T-helper 17 cell (primary cell): ENCODE results near the gene BEST3. TPM values are rescaled to one million over a fixed set of nuclear protein-coding genes. Genes with fewer than 3 reads are reported as not detected.
"Not testable (repeated sequence)": the region's sequence is repeated elsewhere in the genome, so short reads cannot be mapped to it uniquely, and the experiment has no call there.

Experiments used
- ATAC-seq: fragments of 150-1000 bp; cut with Tn5 transposase; 2 replicates; pipeline ENCODE4 v1.10.0; 2021; ENCODE audit warnings: mild to moderate bottlenecking, moderate library complexity
- DNase-seq, 3 donors: peaks; one replicate each; pipeline versions ENCODE4 v3.0.0 to v3.0.0-alpha.2; 2020 to 2021
- H3K9me3 ChIP-seq: one replicate; pipeline ENCODE4 v1.7.0; 2013; ENCODE audit warnings: low read length, mild to moderate bottlenecking; ENCODE audit not compliant: control insufficient read depth, poor library complexity, severe bottlenecking
- H3K27ac Mint-ChIP-seq: one replicate; pipeline ENCODE4 v1.8.0; 2022; ENCODE audit warnings: mild to moderate bottlenecking, moderate library complexity, mixed read lengths
- H3K27me3 Mint-ChIP-seq: one replicate; pipeline ENCODE4 v1.8.0; 2022; ENCODE audit warnings: mixed read lengths
- H3K36me3 Mint-ChIP-seq: one replicate; pipeline ENCODE4 v1.8.0; 2022; ENCODE audit warnings: low read depth, mixed read lengths
- H3K4me1 Mint-ChIP-seq: one replicate; pipeline ENCODE4 v1.8.0; 2022; ENCODE audit warnings: mild to moderate bottlenecking, mixed read lengths
- H3K4me3 Mint-ChIP-seq: one replicate; pipeline ENCODE4 v1.8.0; 2022; ENCODE audit warnings: mild to moderate bottlenecking, moderate library complexity, mixed read lengths
- total RNA-seq, 4 donors: library from RNA in 2 of 4; stranded (reverse) in 2 of 4; gene quantifications; one replicate each; pipeline ENCODE4 v1.2.3 and lab custom pipeline; 2022 to 2026

BEST3 gene
- total RNA-seq, 2 donors from 2014 or later: 0.44 TPM; not detected in 1

GRCh38 chr12:69621551-69621950, 77.6 kb downstream of the BEST3 start:
- ATAC-seq (no peak), DNase-seq (no peak)
- Mint-ChIP-seq H3K4me1 (no peaks in the 10 kb centered on the region), H3K27me3 (peaks cover 60% of the 10 kb centered on the region), H3K4me3 (no peak overlapping the region), H3K36me3 (no peaks in the 10 kb centered on the region), H3K27ac (no peak overlapping the region)
- H3K9me3 ChIP-seq: no peaks in the 10 kb centered on the region

DNA sequence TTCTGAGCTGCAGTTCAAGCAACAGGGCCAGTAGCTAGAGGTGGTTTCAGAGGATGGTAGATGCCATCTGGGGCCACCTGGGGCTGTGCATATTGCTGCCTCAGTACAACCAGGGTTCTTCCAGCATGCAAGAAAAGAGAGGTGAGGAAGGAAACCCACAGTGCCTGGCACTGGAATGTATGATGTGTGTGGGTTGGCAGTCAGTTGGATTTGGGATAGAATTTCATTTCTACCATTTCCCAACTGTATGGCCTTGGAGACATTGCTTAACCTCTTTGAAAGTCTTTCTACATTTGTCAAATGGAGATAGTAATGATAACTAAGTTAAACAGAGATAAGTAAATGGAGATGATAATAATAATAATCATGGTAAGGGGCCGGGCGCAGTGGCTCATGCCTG, 78.2 kb downstream of the BEST3 start:
- no peaks in the 10 kb centered on the region for H3K9me3 ChIP-seq
- no peak for ATAC-seq
- Mint-ChIP-seq H3K36me3 (no peaks in the 10 kb centered on the region), H3K27me3 (peaks cover 58% of the 10 kb centered on the region), H3K27ac (no peak overlapping the region), H3K4me1 (no peaks in the 10 kb centered on the region), H3K4me3 (no peak overlapping the region)
- no peak for DNase-seq

DNA sequence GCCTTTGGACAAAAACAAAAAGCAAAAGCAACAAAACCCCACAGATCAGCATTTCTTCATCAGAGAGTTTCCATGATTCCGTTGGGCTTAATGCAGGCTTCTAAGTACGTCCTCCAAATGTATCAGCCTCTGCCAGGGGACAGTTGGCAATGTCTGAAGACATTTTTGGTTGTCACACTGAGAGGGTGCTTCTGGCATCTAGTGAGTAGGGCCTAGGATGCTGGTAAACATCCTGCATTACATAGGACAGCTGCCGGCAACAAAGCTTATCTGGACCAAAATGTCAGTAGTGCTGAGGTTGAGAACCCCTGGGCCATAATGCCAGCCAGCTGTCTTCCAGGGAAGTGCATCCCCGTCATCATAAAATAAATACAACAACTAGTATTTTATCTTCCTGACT, 79.0 kb downstream of the BEST3 start:
- no peak overlapping the region for H3K4me3 Mint-ChIP-seq
- ATAC-seq: no peak
- H3K27ac Mint-ChIP-seq: no peak overlapping the region
- peaks cover 54% of the 10 kb centered on the region for H3K27me3 Mint-ChIP-seq
- H3K36me3 Mint-ChIP-seq: no peaks in the 10 kb centered on the region
- H3K4me1 Mint-ChIP-seq: no peaks in the 10 kb centered on the region
- no peak for DNase-seq
- H3K9me3 ChIP-seq: no peaks in the 10 kb centered on the region

DNA sequence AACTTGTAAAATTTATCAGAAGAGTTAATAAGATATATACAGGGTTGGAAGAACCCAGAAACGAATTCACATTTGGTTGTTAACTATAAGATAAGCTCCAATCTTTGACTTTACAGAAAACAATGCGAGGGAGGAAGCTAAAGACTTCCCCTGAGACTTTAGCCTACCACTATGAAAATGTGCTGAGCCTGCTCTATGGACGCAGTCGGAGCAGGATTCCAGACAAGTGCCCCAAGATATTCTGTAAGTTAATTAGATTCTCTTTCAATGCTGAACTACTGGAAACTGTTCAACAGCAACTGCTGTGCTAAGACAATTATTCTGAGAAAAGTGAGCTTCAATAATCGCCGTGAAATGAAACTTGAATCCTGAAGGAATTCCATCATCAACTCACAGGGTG, 80.1 kb downstream of the BEST3 start:
- no peak for ATAC-seq
- Mint-ChIP-seq H3K4me1 (no peaks in the 10 kb centered on the region), H3K27ac (no peak overlapping the region), H3K36me3 (no peaks in the 10 kb centered on the region), H3K27me3 (peaks cover 51% of the 10 kb centered on the region), H3K4me3 (no peak overlapping the region)
- no peak for DNase-seq
- no peaks in the 10 kb centered on the region for H3K9me3 ChIP-seq

GRCh38 chr12:69616025-69616424, 83.1 kb downstream of the BEST3 start:
- H3K27ac Mint-ChIP-seq: no peak overlapping the region
- no peaks in the 10 kb centered on the region for H3K36me3 Mint-ChIP-seq
- no peaks in the 10 kb centered on the region for H3K4me1 Mint-ChIP-seq
- H3K27me3 Mint-ChIP-seq: peaks cover 43% of the 10 kb centered on the region
- DNase-seq: no peak
- no peaks in the 10 kb centered on the region for H3K9me3 ChIP-seq
- ATAC-seq: no peak
- no peak overlapping the region for H3K4me3 Mint-ChIP-seq

GRCh38 chr12:69613351-69613750, 85.8 kb downstream of the BEST3 start:
- no peaks in the 10 kb centered on the region for H3K36me3 Mint-ChIP-seq
- H3K4me1 Mint-ChIP-seq: no peaks in the 10 kb centered on the region
- H3K27ac Mint-ChIP-seq: no peak overlapping the region
- H3K9me3 ChIP-seq: no peaks in the 10 kb centered on the region
- no peak for DNase-seq
- H3K27me3 Mint-ChIP-seq: peaks cover 34% of the 10 kb centered on the region
- no peak for ATAC-seq
- H3K4me3 Mint-ChIP-seq: no peak overlapping the region

- no peak within 1 kb of the TSS for H3K4me3 Mint-ChIP-seq
- no peak for ATAC-seq
- no peak for DNase-seq
- no peaks in the 10 kb centered on the region for H3K9me3 ChIP-seq
- H3K4me1 Mint-ChIP-seq: no peaks in the 10 kb centered on the region
- H3K27me3 Mint-ChIP-seq: peaks cover 16% of the 10 kb centered on the region
- no peaks in the 10 kb centered on the region for H3K36me3 Mint-ChIP-seq
- H3K27ac Mint-ChIP-seq: no peak within 1 kb of the TSS
Observed at GRCh38 chr12:69610729-69611128, 88.4 kb downstream of the BEST3 start, which contains the start of gene LRRC10. Gene LRRC10, minus strand, starts transcription at chr12:69610907. Its CDS starts 69 bp downstream, at chr12:69610838.

- no peak overlapping the region for H3K27ac Mint-ChIP-seq
- DNase-seq: no peak
Observed at GRCh38 chr12:69610126-69610525, 89.0 kb downstream of the BEST3 start.

DNA sequence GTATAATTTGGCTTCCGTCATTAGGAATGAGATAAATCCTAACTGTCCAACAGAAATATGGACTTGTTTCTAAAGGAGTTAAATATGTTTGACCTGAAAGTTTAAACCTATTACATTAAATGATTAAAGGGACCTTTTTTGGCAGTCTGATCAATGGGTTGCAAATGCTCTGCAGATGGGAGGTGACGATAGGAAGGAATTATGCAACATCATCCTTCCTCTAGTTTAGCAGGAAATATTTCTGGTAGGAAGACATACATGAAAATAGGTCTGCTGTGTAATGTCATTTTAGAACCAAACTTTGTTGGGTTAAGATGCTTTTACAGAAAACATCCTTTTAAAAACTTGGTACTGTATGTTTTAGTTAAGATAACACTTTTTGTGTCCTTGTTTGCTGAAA, 91.0 kb downstream of the BEST3 start:
- Mint-ChIP-seq H3K27ac (no peak overlapping the region), H3K4me3 (no peak overlapping the region), H3K4me1 (no peaks in the 10 kb centered on the region), H3K27me3 (peaks cover 5% of the 10 kb centered on the region), H3K36me3 (no peaks in the 10 kb centered on the region)
- DNase-seq (no peak), ATAC-seq (no peak)
- H3K9me3 ChIP-seq: no peaks in the 10 kb centered on the region

More at GRCh38 chr12:69610126-69610525, 89.0 kb downstream of the BEST3 start:
- H3K9me3 ChIP-seq: no peaks in the 10 kb centered on the region
- no peak for ATAC-seq
- H3K4me3 Mint-ChIP-seq: no peak overlapping the region
- peaks cover 13% of the 10 kb centered on the region for H3K27me3 Mint-ChIP-seq
- no peaks in the 10 kb centered on the region for H3K4me1 Mint-ChIP-seq
- H3K36me3 Mint-ChIP-seq: no peaks in the 10 kb centered on the region

DNA sequence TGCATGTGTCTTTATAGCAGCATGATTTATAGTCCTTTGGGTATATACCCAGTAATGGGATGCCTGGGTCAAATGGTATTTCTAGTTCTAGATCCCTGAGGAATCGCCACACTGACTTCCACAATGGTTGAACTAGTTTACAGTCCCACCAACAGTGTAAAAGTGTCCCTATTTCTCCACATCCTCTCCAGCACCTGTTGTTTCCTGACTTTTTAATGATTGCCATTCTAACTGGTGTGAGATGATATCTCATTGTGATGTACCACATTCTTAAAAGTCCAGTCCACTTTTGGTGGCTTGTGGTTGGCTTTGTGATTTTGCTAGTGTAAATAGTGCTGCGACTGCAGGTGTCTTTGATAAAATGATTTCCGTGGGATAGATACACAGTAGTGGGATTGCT, 94.8 kb downstream of the BEST3 start:
- not testable (repeated sequence) for H3K27ac Mint-ChIP-seq, ATAC-seq, H3K4me1 Mint-ChIP-seq, H3K4me3 Mint-ChIP-seq, DNase-seq, H3K27me3 Mint-ChIP-seq, H3K9me3 ChIP-seq, H3K36me3 Mint-ChIP-seq

Other genes starting within 250 kb of the BEST3 start
- 10 to 100 TPM; 26.8 to 27.9 TPM for gene FRS2, start 228.9 kb downstream of the BEST3 start, total RNA-seq
- gene CCT2, start 113.8 kb downstream of the BEST3 start, total RNA-seq: 100 to 1,000 TPM; 197 to 229 TPM
- gene LRRC10, start 88.4 kb downstream of the BEST3 start, total RNA-seq: not detected
- 10 to 100 TPM; 26.6 TPM for gene RAB3IP, start 39.6 kb upstream of the BEST3 start, total RNA-seq
- gene MYRFL, start 125.9 kb upstream of the BEST3 start, total RNA-seq: not detected